Suprapubic skin (tissue), 4 donors: Measurements from ENCODE around the gene ACOT7.

Experiments used
- POLR2A ChIP-seq, 2 donors: fragments of 450-650 bp; IDR thresholded peaks; one replicate each; pipeline ENCODE4 v1.6.1; 2017; ENCODE audit warnings: antibody characterized with exemption in 2 of 2, mild to moderate bottlenecking in 2 of 2, moderate library complexity in 2 of 2
- POLR2AphosphoS5 ChIP-seq, 3 donors: sonication (generic); formaldehyde crosslinking; IDR thresholded peaks; one replicate each; pipeline ENCODE4 v1.6.1; 2017; ENCODE audit warnings: antibody characterized with exemption in 3 of 3
- TF ChIP-seq, protein P1 (sequence below), 2 donors: fragments of 200-600 bp in 1 of 2; fragments of 450-650 bp in 1 of 2; sonication (generic) in 1 of 2; IDR thresholded peaks; one replicate each; pipeline ENCODE4 v1.5.1; 2016 to 2019; ENCODE audit warnings: antibody characterized with exemption in 2 of 2, mild to moderate bottlenecking in 1 of 2, moderate library complexity in 1 of 2

DNA sequence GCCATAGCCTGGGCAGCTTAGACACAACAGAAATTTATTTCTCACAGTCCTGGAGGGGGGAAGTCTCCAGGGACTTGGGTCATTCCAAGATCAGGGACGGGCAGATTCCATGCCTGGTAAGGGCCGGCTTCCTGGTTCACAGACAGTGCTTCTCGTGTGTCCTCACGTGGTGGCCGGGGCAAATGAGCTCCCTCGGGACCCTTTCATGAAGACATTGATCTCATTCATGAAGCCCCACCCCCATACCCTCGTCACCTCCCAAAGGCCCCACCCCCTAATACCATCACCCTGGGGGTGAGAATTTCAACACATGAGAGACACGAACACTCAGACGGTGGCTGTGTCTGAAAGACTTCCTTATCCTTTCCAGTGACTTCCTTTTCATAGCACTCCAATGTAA, 51.5 kb downstream of the ACOT7 start:
- TF ChIP-seq, protein P1, sequence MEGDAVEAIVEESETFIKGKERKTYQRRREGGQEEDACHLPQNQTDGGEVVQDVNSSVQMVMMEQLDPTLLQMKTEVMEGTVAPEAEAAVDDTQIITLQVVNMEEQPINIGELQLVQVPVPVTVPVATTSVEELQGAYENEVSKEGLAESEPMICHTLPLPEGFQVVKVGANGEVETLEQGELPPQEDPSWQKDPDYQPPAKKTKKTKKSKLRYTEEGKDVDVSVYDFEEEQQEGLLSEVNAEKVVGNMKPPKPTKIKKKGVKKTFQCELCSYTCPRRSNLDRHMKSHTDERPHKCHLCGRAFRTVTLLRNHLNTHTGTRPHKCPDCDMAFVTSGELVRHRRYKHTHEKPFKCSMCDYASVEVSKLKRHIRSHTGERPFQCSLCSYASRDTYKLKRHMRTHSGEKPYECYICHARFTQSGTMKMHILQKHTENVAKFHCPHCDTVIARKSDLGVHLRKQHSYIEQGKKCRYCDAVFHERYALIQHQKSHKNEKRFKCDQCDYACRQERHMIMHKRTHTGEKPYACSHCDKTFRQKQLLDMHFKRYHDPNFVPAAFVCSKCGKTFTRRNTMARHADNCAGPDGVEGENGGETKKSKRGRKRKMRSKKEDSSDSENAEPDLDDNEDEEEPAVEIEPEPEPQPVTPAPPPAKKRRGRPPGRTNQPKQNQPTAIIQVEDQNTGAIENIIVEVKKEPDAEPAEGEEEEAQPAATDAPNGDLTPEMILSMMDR (IDR thresholded peaks at IDR 0.05): no peak
- TF ChIP-seq POLR2A (IDR thresholded peaks at IDR 0.05): no peak
- TF ChIP-seq POLR2AphosphoS5 (IDR thresholded peaks at IDR 0.05): no peak
